ENCODE data around the gene PERM1. TPM values are rescaled to one million over a fixed set of nuclear protein-coding genes. Genes with fewer than 3 reads are reported as not detected.
"Not testable (repeated sequence)": the region's sequence is repeated elsewhere in the genome, so short reads cannot be mapped to it uniquely, and the experiment has no call there.

The PERM1 gene
- total and polyA plus RNA-seq, 9 of the 15 experiments (the other 6 are each of a cell fraction or from before 2014, with no cell fraction given): not detected

GRCh38 chr1:1017397-1018320, 35.8 kb upstream of the PERM1 start:
- peaks cover 12% of the 10 kb centered on the region; the same call in 1 of the 3 replicates for H3K36me3 ChIP-seq (ENCODE audit: control insufficient read depth, insufficient read depth, low read length)
- H3K27me3 ChIP-seq (ENCODE audit: control insufficient read depth in 2 of 2, insufficient read depth in 2 of 2, low read length in 2 of 2); H3K4me2 ChIP-seq (ENCODE audit: insufficient read depth, low read length); H3K9ac ChIP-seq (ENCODE audit: insufficient read depth in 1 of 2, low read depth in 2 of 2, low read length in 2 of 2); BruUV-seq (replicated peaks); DNase-seq (ENCODE audit: extremely low read depth in 1 of 4, low spot score in 3 of 4); in situ Hi-C loops (cut with MboI); H3K9me1 ChIP-seq (ENCODE audit: control insufficient read depth, insufficient read depth, low read length); H3K27ac ChIP-seq (ENCODE audit: extremely low read depth, low read depth, low read length); FAIRE-seq; intact Hi-C loops (cut with micrococcal nuclease); H3K9me3 ChIP-seq (replicated peaks; ENCODE audit: control insufficient read depth, insufficient read depth, low read depth, low read length); CTCF ChIA-PET (ENCODE audit: low intra/inter-chr PET ratio); H4K20me1 ChIP-seq (replicated peaks; ENCODE audit: control insufficient read depth, insufficient read depth, low read length); H2AFZ ChIP-seq (ENCODE audit: low read depth, low read length); H3K4me3 ChIP-seq; ATAC-seq: not testable (repeated sequence)
- peaks cover 25 to 64% of the 10 kb centered on the region in 2 experiments for H3K4me1 ChIP-seq (replicated peaks in 1 of 2; ENCODE audit: control insufficient read depth in 2 of 2, insufficient read depth in 2 of 2, low read length in 2 of 2)
- peaks cover 22% of the 10 kb centered on the region for H3K79me2 ChIP-seq (ENCODE audit: control insufficient read depth, insufficient read depth, low read length)
- TF ChIP-seq NFYB (IDR thresholded peaks at IDR 0.05; ENCODE audit: extremely low read depth, insufficient read length): peak; percentile 50
- WGBS (ENCODE audit: insufficient coverage, low coverage, missing lambda C conversion rate): 73% methylated on average over 17 of the region's 17 CpGs
- POLR2A ChIA-PET: interaction anchor here (1.1 kb wide), 1 partner anchor 10 kb away, joined by 5 read pairs; no protein-coding TSS in a partner anchor

All from K562 (cell line).